ENCODE measurements around the gene PSEN2. TPM values are rescaled to one million over a fixed set of nuclear protein-coding genes. Genes with fewer than 3 reads are reported as not detected.

The PSEN2 gene
- total RNA-seq, result 26.0 and 29.9 TPM in 2 replicates
- 15.3 TPM for total RNA-seq (2013)
- polyA plus RNA-seq, result 14.4 and 15.8 TPM in 2 replicates
- 14.5 and 19.3 TPM in 2 replicates for polyA minus RNA-seq

DNA sequence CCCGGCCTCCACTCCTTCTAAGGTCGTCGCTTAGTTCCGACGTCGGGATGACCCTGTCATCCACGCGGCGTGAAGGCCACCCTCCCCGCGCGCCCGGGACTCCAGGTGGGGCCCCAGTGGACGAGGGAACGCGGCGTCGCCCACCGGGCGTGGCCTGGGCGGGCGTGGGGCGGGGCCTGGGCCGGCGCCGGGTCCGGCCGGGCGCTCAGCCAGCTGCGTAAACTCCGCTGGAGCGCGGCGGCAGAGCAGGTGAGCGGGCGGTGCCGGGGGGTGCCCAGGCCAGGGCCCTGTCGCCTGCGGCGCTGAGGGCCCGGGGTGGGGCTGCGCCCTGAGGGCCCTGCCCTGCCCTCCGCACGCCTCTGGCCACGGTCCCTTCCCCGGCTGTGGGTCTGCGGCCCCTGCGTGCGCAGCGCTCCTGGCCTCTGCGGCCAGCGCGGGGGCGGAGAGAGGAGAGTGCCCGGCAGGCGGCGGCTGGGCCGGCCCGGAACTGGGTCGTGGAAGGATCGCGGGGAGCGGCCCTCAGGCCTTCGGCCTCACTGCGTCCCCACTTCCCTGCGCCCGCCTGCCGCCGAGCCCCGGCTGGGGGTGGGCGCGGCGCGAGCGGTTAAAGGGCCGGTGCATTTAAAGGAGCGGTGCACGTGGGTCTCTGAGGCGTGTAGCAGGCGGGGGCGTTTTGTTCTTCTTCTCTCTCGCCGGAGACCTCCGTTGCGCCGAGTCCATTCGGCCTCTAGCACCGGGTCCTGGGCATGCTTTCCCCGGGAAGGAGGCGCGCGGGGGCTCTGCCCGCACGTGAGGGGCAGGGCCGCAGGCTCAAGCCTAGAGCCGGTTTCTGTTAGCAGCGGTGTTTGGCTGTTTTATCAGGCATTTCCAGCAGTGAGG lies at the start of gene PSEN2:
Gene PSEN2, plus strand, starts transcription at position 216 of the 879 bp plus-strand sequence. CDS start 11,292 bp downstream, outside the sequence.
- TF ChIP-seq CTCF (IDR thresholded peaks at IDR 0.05), result no peak
- TF ChIP-seq EZH2 (IDR thresholded peaks at IDR 0.05; ENCODE audit: borderline replicate concordance, insufficient read depth, low read depth, low read length, poor library complexity, severe bottlenecking), result no peak
- H3K27ac ChIP-seq (ENCODE audit: low read length in 2 of 2), result peak within 1 kb of the TSS in 1 of 2 donors; percentile 67
- H3K79me2 ChIP-seq (ENCODE audit: control insufficient read depth, insufficient read depth, low read length), result peaks cover 8% of the 10 kb centered on the region
- H3K27ac Mint-ChIP-seq, result peak within 1 kb of the TSS; percentile 67
- H3K4me3 Mint-ChIP-seq, result peak within 1 kb of the TSS; percentile 88
- no peaks in the 10 kb centered on the region for H4K20me1 ChIP-seq (ENCODE audit: control insufficient read depth, insufficient read depth, low read length, poor library complexity, severe bottlenecking)
- H3K4me1 ChIP-seq (ENCODE audit: control insufficient read depth in 2 of 2, insufficient read depth in 2 of 2, low read length in 2 of 2), result peaks cover 10 to 16% of the 10 kb centered on the region in 2 donors
- peak within 1 kb of the TSS; percentile 90 for H2AFZ ChIP-seq (ENCODE audit: insufficient read depth, low read depth, low read length, poor library complexity, severe bottlenecking)
- H3K27me3 Mint-ChIP-seq, result no peaks in the 10 kb centered on the region
- no peaks in the 10 kb centered on the region for H3K9me3 ChIP-seq (ENCODE audit: control extremely low read depth in 1 of 3, control insufficient read depth in 2 of 3, insufficient read depth in 1 of 3, low read length in 2 of 3)
- ChIA-PET CTCF (interaction anchor here (1.0 kb wide), 1 partner anchor 70 kb away, joined by 3 read pairs; the partner anchor contains the start of gene COQ8A), POLR2A (interaction anchor here (1.7 kb wide), 1 partner anchor 68 kb away, joined by 4 read pairs; no protein-coding TSS in a partner anchor)
- intact Hi-C loops (cut with micrococcal nuclease), result loop anchor here (1.0 kb wide), 2 partner anchors 12 to 70 kb away; partner anchors contain the start of gene COQ8A
- peaks cover 0 to 3% of the 10 kb centered on the region in 2 experiments for H3K36me3 ChIP-seq (replicated peaks in 1 of 2; ENCODE audit: control extremely low read depth in 1 of 2, control insufficient read depth in 1 of 2, extremely low read depth in 1 of 2, insufficient read depth in 2 of 2, low read length in 1 of 2)
- ATAC-seq (ENCODE audit: low read depth), result peak; percentile 96
- under 1% methylated on average over 97 of the region's 97 CpGs for WGBS (ENCODE audit: insufficient coverage)
- H3K9ac ChIP-seq (ENCODE audit: low read length), result peak within 1 kb of the TSS; percentile 90
- peak within 1 kb of the TSS in 4 of 5 experiments; percentile 50 to 85 (median 72) for H3K4me3 ChIP-seq (ENCODE audit: control extremely low read depth in 1 of 5, extremely low read depth in 1 of 5, insufficient read depth in 1 of 5, low read depth in 2 of 5, low read length in 4 of 5)
- H3K27me3 ChIP-seq (replicated peaks in 1 of 4; ENCODE audit: control extremely low read depth in 1 of 4, control insufficient read depth in 3 of 4, insufficient read depth in 4 of 4, low read length in 3 of 4), result peaks cover 0 to 3% (median 0%) of the 10 kb centered on the region in 4 experiments
- peaks cover 20% of the 10 kb centered on the region for H3K4me1 Mint-ChIP-seq
- peak; percentile 76 for DNase-seq
- peak within 1 kb of the TSS; percentile 98 for H3K4me2 ChIP-seq (replicated peaks; ENCODE audit: low read depth, low read length, poor library complexity, severe bottlenecking)
- no peaks in the 10 kb centered on the region for H3K9me3 Mint-ChIP-seq (ENCODE audit: insufficient read depth)

Measured in B cell (primary cell).